COR-L47 (cell line): ENCODE data around the gene C1orf116.

Experiments
- DNase-seq: peaks from one replicate; lab custom pipeline; 2025; lab: John Stamatoyannopoulos, UW

C1orf116 gene

GRCh38 chr1:206987873-206988272 lies 44.7 kb downstream of the C1orf116 start:
- DNase-seq = no peak

- no peak for DNase-seq
These were observed 45.7 kb downstream of the C1orf116 start for GRCh38 chr1:206986885-206987284.

DNA sequence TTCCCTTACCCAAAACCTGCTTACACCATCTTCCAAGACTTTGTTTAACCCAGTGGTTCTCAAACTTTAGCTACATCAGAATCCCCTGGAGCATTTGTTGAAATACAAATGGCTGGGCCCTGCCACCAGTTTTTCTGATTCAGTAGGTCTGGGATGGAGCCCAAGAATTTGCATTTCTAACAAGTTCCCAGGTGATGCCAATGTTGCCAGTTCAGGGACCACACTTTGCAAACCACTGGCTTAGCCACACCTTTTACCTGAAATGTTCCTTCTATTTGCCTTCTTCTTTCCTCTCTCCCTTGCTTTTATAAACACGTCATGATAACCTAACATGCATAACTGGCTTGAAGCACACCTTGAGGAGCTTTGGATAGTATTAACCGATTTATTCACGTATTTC lies 46.2 kb downstream of the C1orf116 start:
- DNase-seq = no peak

DNA sequence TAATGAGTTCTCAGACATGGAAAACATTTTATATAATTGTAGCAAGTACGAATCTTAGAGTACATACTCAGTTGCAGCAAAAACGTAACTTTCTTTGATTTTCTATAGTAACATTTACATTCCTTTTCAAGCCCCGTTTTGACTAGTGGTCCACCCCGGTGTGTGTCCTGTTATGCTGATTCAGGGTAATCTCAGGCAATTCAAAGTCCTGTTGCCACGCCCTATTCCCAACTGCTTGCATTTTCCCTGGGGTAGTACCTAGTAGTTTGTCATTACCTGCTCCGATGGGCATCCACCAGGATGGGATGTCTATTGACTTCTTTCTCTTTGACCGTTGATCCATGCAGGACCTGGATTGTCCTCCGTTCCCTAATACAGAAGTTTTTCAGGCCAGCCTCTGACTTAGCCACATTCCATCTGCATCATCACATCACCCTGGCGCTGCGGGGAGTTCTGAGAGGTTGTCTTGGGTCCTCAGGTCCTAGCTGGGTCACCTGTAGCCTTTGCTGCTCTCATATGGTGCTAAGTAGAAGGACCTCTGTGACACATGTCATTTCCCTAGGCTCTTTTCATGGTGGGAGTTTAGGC lies 47.3 kb downstream of the C1orf116 start:
- DNase-seq = no peak

- peak; percentile 52 for DNase-seq
These were observed 50.3 kb downstream of the C1orf116 start for GRCh38 chr1:206982216-206982615.

DNA sequence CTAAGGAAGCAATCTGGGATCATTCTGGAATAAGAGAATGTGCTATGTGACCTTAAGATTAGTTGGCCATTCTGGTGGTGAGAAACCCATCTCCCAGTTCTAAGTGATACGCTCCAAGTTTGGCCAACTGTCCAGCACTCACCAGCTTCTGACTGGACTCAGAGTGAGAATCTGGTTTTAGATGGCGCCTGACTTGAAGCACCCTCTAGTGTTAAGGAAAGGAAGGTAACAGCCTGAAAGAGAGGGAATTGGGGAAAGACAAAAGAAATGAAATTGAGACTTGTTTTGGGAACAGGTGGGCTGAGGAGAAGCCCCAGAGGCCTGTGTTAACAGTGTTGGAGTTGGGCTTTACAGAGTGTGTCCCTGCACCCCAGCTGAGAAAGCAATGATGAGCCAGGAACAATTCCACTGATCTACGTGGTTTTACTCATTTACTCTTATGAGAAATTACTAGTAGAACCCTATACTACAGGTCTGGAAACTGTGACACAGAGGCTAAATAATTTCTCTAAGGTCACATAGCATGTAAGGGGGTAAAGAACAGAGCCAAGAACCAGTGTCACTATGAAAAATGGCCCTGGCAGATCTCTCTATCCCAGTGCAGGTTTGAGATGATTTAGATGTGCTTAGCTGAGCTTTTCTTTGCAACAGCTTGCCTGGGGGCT lies 53.0 kb downstream of the C1orf116 start:
- DNase-seq = peak; percentile 5

DNA sequence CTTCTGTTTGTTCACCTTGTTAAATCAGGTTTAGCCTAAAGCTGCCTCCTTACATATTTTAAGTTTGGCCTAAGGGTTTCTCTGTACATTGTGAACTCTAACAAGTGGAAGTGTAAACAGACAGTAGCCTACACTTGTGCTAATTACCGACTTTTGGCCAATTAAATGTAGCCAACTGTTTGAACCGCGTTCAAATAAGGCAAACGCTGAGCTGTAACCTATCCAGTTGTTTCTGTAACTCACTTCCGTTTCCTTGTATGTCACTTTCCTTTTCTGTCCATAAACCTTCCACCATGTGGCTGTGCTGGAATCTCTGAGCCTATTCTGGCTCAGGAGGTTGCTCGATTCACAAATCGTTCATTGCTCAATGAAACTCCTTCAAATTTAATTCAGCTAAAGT lies 54.3 kb downstream of the C1orf116 start:
- no peak for DNase-seq

DNA sequence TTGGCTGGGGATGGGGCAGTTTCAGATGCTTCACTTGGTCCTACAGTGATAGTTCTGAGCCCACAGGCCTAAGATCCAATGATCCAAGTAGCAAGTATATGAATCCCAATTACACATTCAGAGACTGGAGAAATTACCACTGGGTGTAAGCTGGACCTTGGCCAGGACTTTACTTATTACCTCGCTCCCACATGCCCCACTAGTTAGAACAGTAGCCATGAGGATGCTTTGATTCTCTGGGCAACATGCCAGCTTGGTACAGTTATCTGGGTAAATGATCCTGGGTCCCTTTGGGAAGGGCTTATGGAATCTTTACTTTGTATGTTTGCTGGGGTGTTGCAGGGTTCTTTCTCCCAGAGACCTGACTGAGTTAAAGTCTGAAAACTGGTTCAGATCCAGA lies 57.2 kb downstream of the C1orf116 start:
- DNase-seq = peak; percentile 76

DNA sequence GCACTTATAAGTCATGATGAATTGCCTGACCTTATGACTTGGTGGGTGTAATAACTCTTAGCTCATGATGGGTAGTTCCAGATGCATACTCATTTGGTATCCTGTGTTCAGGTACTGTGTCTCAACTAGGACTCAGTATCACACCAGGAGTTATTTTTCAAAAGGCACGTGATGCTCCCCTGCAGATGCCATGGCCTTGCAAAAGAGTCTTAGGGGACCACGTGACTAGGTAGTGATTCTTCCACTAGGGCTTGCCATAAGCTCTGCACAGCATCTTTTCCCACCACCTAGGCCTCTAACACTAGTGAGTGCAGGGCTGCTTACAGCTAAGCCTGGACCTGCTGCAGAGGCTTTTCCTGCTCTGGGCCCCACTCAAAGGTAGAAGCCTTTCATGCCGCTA lies 58.4 kb downstream of the C1orf116 start:
- no peak for DNase-seq

DNA sequence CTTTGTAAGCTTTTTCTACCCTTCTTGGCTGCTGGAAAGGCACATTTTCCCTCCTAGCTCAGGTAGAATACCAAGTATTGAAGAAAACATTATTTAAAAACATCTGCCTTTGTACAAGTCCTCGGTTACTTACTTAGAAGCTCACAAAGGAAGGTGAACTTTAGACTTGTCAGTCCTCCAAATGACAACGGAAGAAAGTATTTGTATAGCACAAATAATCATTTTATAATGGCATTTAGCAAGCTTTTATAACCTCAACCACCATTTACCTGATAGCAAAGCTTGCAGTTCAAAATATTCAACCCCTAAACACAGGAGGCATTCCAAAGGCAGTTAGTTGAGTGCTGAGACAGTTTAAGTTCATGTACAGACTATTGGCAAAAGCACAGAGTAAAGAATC lies 59.8 kb downstream of the C1orf116 start:
- no peak for DNase-seq

- no peak for DNase-seq
These were observed 61.4 kb downstream of the C1orf116 start for GRCh38 chr1:206971029-206971655.

DNA sequence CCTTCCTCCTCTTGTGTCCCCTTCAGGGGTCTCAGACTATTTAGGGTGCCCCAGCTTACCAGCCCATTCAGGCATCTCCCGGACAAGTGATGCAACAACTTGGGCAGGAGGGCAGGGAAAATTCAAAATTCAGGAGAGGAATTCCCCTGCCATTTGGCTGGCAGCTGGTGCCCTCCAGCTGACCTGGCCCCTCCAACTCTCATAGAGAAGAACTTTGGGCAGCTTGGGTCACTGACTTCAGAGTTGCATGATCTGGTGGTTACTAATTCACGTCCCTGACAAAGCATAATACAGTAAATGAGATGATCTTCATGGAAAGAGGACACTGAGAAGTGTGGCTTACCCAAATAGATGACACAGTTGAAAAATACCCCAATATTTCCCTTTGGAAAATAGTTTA lies 62.1 kb downstream of the C1orf116 start, which contains the start of gene FCAMR:
Gene FCAMR, minus strand, starts transcription at position 15 of the 400 bp plus-strand sequence. CDS start 335 bp downstream, outside the sequence.
- DNase-seq = no peak

DNA sequence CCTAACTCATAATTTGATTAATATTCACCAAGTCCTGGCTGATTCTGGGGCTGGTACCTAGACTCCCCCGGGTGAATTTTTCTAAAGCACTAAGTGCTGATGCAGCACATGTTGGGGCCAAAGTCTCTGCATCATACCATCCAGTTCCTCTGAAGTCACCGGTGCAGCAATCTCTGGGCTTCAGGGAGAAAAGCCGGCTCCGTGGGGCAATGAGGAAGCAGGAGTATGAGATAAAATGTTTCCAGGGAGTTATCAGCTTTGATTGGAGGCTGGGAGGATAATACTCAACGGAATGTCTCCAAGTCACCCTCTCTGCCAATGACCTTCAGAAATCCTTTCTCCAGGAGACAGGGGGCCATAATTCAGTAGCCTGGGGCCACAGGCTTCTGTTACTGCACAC lies 63.5 kb downstream of the C1orf116 start:
- DNase-seq = no peak
